Type B pancreatic cell (in vitro differentiated cells): Measurements from ENCODE around the gene IGHMBP2. TPM values are rescaled to one million over a fixed set of nuclear protein-coding genes. Genes with fewer than 3 reads are reported as not detected.

ENCODE experiments used
- DNase-seq: peaks from one replicate; pipeline ENCODE4 v3.0.0; 2021; ENCODE audit warnings: mixed read lengths; ENCODE audit not compliant: unreplicated experiment; ENCODE audit errors: extremely low spot score
- H3K27ac Mint-ChIP-seq: 2 replicates; pipeline ENCODE4 v1.8.0; 2021; ENCODE audit warnings: mild to moderate bottlenecking, mixed read lengths
- H3K27me3 Mint-ChIP-seq: 2 replicates; pipeline ENCODE4 v1.8.0; 2021; ENCODE audit warnings: mixed read lengths
- H3K36me3 Mint-ChIP-seq: 2 replicates; pipeline ENCODE4 v1.8.0; 2021; ENCODE audit warnings: mixed read lengths
- H3K4me1 Mint-ChIP-seq: one replicate; pipeline ENCODE4 v1.8.0; 2021; ENCODE audit warnings: mixed read lengths; ENCODE audit not compliant: unreplicated experiment
- H3K4me3 Mint-ChIP-seq: 2 replicates; pipeline ENCODE4 v1.8.0; 2021; ENCODE audit warnings: mild to moderate bottlenecking, mixed read lengths
- H3K9me3 Mint-ChIP-seq: 2 replicates; pipeline ENCODE4 v1.8.0; 2021; ENCODE audit warnings: mixed read lengths
- total RNA-seq: library from RNA; stranded (reverse); gene quantifications from 2 replicates; pipeline ENCODE4 v1.2.1, GENCODE V29; 2021; ENCODE audit warnings: low replicate concordance
- TF ChIP-seq, protein P1 (sequence below): fragments of 200-600 bp; sonication (generic); conservative IDR thresholded peaks from 2 replicates; pipeline ENCODE4 v1.5.0; 2021; ENCODE audit warnings: antibody characterized with exemption, mild to moderate bottlenecking

The IGHMBP2 gene
- total RNA-seq, 1 donor from 2014 or later, result 28.8 TPM

DNA sequence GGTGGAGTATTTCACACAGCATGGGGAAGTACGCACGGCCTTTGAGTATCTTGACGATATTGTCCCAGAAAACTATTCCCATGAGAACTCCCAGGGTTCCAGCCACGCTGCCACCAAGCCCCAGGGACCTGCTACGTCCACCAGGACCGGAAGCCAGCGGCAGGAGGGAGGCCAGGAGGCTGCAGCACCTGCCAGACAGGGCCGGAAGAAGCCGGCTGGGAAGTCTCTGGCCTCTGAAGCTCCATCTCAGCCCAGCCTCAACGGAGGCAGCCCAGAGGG is 32.6 kb downstream of the IGHMBP2 start:
- TF ChIP-seq, protein P1, sequence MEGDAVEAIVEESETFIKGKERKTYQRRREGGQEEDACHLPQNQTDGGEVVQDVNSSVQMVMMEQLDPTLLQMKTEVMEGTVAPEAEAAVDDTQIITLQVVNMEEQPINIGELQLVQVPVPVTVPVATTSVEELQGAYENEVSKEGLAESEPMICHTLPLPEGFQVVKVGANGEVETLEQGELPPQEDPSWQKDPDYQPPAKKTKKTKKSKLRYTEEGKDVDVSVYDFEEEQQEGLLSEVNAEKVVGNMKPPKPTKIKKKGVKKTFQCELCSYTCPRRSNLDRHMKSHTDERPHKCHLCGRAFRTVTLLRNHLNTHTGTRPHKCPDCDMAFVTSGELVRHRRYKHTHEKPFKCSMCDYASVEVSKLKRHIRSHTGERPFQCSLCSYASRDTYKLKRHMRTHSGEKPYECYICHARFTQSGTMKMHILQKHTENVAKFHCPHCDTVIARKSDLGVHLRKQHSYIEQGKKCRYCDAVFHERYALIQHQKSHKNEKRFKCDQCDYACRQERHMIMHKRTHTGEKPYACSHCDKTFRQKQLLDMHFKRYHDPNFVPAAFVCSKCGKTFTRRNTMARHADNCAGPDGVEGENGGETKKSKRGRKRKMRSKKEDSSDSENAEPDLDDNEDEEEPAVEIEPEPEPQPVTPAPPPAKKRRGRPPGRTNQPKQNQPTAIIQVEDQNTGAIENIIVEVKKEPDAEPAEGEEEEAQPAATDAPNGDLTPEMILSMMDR, result no peak
- Mint-ChIP-seq H3K9me3 (no peaks in the 10 kb centered on the region), H3K4me3 (no peak overlapping the region), H3K4me1 (no peaks in the 10 kb centered on the region), H3K27ac (no peak overlapping the region), H3K27me3 (no peaks in the 10 kb centered on the region), H3K36me3 (peaks cover 3% of the 10 kb centered on the region)
- DNase-seq, result no peak

DNA sequence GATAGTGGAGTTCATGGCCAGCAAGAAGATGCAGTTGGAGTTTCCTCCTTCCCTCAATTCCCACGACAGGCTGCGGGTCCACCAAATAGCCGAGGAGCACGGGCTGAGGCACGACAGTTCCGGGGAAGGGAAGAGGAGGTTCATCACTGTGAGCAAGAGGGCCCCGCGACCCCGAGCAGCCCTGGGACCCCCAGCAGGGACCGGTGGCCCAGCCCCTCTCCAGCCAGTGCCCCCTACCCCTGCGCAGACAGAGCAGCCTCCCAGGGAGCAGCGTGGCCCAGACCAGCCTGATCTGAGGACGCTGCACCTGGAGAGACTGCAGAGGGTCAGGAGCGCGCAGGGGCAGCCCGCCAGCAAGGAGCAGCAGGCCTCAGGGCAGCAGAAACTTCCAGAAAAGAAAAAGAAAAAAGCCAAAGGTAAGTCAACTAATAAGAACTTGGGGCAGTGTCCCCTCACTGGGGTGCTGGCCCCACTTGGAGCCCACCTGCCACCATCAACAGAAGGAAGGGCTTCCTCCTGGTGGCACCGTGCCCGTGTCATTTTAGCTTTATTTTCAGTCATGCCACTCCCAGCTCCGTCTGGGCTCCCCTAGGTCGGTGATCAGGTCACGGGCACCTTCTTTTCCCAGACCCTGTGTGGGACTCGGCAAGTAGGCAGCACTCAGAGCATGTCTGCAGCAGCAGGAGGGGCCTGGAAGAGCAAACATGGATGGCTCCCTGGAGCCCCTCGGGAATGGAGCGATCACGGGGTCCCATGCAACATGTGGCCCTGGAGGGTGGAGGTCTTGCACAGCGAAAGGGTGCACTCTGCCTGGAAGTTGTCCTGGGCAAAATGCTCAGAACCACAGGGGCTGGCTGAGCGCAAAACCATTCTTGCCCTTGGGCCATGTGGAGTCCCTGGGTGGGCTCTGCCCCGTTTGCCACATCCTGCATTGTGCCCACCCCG is 33.3 kb downstream of the IGHMBP2 start:
- Mint-ChIP-seq H3K4me3 (no peak overlapping the region), H3K9me3 (no peaks in the 10 kb centered on the region), H3K36me3 (peaks cover 3% of the 10 kb centered on the region), H3K27ac (no peak overlapping the region), H3K27me3 (no peaks in the 10 kb centered on the region), H3K4me1 (no peaks in the 10 kb centered on the region)
- TF ChIP-seq, protein P1, result no peak
- no peak for DNase-seq

DNA sequence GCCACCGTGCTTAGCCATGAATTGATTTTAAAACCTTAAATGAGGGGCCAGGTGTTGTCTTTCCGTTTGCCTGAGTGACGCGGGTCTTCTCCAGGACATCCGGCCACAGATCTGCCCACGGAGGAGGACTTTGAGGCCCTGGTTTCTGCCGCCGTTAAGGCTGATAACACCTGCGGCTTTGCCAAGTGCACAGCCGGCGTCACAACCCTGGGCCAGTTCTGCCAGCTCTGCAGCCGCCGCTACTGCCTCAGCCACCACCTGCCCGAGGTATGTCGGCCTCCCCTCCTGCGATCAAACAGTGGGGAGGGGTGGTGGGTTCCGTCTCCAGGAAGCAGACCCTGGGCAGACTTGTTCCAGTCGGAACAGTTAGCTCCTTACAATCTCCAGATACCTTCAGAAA is 34.4 kb downstream of the IGHMBP2 start:
- peaks cover 3% of the 10 kb centered on the region for H3K36me3 Mint-ChIP-seq
- TF ChIP-seq, protein P1, result no peak
- H3K27ac Mint-ChIP-seq, result no peak overlapping the region
- no peaks in the 10 kb centered on the region for H3K9me3 Mint-ChIP-seq
- H3K4me3 Mint-ChIP-seq, result no peak overlapping the region
- H3K4me1 Mint-ChIP-seq, result no peaks in the 10 kb centered on the region
- H3K27me3 Mint-ChIP-seq, result no peaks in the 10 kb centered on the region
- no peak for DNase-seq

DNA sequence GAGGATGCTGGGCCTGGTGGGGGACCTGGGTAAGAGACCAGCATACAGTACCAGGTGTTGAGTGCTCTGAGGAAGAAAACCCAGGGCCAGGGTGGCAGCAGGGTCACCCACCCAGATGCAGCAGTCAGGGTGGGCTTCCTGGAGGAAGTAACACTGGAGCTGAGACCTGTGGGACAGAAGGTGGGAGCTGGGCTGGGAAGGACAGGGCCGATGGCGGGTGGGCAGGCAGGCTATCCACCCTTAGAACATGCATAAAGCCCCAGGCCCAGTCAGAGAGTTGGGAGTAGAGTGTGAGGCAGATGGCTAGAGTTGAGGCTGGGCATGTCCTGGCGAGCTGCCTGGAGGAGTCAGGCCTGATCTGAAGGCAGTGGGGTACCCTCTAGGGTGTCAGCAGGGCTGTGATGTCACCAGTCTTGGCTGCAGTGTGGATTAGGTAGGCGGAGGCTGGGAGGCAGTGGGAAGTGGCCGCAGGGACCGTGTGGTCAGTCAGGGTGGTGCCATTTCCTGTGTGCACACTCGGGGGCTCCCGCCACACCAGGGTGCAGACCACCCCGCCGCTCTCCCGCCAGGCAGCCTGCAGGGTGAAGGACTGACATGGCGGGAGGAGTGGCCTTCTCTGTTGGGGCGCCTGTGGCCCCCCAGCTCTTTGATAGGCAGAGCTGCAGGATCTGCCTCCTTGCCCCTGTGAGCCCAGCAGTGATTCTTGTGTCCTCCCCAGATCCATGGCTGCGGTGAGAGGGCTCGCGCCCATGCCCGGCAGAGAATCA is 35.3 kb downstream of the IGHMBP2 start:
- Mint-ChIP-seq H3K27me3 (no peaks in the 10 kb centered on the region), H3K27ac (no peak overlapping the region)

More for the DNA sequence above, 35.3 kb downstream of the IGHMBP2 start:
- no peak for DNase-seq
- H3K9me3 Mint-ChIP-seq, result no peaks in the 10 kb centered on the region
- peaks cover 3% of the 10 kb centered on the region for H3K36me3 Mint-ChIP-seq
- peaks cover 5% of the 10 kb centered on the region for H3K4me1 Mint-ChIP-seq
- H3K4me3 Mint-ChIP-seq, result no peak overlapping the region
- TF ChIP-seq, protein P1, result no peak
